Measurements from ENCODE around the gene CFAP100. TPM values are rescaled to one million over a fixed set of nuclear protein-coding genes. Genes with fewer than 3 reads are reported as not detected.

CFAP100 gene
- total RNA-seq, 1 experiment from 2014 or later, result not detected

DNA sequence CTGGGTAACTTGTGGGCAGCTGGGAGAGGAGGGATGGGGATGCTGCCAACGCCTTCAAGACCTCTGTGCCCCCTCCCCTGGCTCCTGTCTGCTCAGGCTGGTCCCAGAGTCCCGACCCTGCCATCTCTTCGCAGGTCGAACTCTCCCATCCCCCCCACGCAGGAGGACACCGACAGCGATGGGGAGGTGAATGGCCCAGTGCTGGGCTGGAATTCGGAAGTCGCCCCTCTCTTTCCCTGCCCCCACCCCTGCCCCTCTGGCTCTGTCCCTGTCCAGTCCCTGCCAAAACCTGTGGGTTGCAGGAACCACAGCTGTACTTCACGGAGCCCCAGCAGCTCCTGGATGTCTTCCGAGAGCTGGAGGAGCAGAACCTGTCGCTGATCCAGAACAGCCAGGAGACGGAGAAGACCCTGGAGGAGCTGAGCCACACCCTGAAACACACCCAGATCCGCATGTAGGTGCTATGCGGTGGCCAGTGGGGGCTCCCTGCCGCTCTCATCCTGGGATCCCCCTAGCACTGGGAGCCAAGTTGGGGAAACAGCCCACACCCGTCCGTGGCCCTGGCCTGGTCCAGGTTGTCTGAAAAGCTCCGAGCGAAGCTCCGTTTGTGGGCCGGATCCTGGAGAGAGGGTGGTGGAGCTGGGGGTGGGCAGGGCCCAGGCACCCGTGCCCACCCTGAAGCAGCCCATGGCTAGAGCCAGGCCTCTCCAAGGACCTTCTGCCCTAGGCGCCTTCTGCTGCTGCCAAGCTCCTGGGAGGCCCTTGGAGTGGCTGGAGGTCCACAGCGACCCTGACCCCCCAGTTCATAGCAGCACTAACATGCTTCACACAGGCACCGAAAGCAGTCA, 28.7 kb downstream of the CFAP100 start:
- H3K27me3 ChIP-seq (ENCODE audit: low read length), result no peaks in the 10 kb centered on the region

DNA sequence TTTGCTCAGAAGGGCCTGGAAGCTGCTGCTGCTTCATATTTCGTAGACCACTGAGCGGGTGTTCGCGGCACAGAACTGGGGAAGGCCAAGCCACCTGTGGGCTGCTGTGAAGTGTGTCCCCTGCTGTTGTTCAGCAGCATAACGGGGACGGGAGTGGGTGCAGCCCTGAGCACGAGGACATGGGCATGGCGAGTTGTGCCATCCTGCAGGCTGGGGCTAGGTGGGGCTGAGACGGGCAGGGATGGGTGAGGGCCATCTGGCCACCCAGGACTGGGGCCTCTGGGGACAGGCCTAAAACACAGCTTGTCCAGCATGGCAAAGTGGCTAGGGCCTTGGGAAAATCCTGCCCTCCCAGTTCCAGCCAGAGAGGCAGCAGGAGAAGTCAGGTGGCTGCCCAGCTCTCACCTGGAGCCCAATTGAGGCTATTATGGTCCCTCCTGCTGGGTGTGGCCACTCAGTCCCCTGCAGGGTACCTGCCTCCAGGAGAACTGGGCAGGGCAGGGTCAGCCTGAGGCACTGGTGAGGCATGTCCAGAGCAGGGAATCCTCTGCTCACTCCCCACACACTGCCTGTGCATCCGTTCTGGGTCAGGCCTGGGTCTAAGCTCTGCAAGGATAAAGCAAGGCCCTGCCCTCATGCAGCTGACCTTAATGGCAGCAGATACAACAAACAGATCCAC, 29.5 kb downstream of the CFAP100 start:
- CTCF ChIA-PET, result no interaction called here
- ATAC-seq (no peak), DNase-seq (no peak)
- Histone ChIP-seq H3K79me2 (ENCODE audit: low read length) (no peaks in the 10 kb centered on the region), H3K9me2 (replicated peaks; ENCODE audit: low read length) (no peaks in the 10 kb centered on the region), H4K20me1 (ENCODE audit: low read length) (no peaks in the 10 kb centered on the region), H3K4me1 (ENCODE audit: insufficient read depth, low read length) (no peaks in the 10 kb centered on the region), H3K9ac (ENCODE audit: low read length) (no peak overlapping the region), H3K4me2 (ENCODE audit: low read length) (no peak overlapping the region), H3F3A (ENCODE audit: low read length, unreplicated experiment) (no peaks in the 10 kb centered on the region), H3K27me3 (ENCODE audit: low read length) (no peaks in the 10 kb centered on the region), H3K36me3 (ENCODE audit: low read depth, low read length) (no peaks in the 10 kb centered on the region), H3K9me3 (ENCODE audit: low read length) (no peaks in the 10 kb centered on the region), H3K4me3 (ENCODE audit: low read length) (no peak overlapping the region), H2AFZ (ENCODE audit: low read length) (no peak overlapping the region), H3K27ac (ENCODE audit: low read length) (no peak overlapping the region)
- intact Hi-C loops (cut with micrococcal nuclease), result no loop called here
- TF ChIP-seq EZH2phosphoT487 (IDR thresholded peaks at IDR 0.05; ENCODE audit: borderline replicate concordance, low read length) (no peak), EZH2 (IDR thresholded peaks at IDR 0.05; ENCODE audit: low read length, unreplicated experiment) (no peak)
- TF ChIP-seq, protein P1, sequence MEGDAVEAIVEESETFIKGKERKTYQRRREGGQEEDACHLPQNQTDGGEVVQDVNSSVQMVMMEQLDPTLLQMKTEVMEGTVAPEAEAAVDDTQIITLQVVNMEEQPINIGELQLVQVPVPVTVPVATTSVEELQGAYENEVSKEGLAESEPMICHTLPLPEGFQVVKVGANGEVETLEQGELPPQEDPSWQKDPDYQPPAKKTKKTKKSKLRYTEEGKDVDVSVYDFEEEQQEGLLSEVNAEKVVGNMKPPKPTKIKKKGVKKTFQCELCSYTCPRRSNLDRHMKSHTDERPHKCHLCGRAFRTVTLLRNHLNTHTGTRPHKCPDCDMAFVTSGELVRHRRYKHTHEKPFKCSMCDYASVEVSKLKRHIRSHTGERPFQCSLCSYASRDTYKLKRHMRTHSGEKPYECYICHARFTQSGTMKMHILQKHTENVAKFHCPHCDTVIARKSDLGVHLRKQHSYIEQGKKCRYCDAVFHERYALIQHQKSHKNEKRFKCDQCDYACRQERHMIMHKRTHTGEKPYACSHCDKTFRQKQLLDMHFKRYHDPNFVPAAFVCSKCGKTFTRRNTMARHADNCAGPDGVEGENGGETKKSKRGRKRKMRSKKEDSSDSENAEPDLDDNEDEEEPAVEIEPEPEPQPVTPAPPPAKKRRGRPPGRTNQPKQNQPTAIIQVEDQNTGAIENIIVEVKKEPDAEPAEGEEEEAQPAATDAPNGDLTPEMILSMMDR (conservative IDR thresholded peaks at IDR 0.05; ENCODE audit: low read depth, low read length), result no peak
- POLR2A ChIA-PET (ENCODE audit: unreplicated experiment), result no interaction called here
- BruUV-seq (replicated peaks), result no TSS peak

More for the DNA sequence above, 28.7 kb downstream of the CFAP100 start:
- H3K27ac ChIP-seq (ENCODE audit: low read length), result no peak overlapping the region
- no peak for TF ChIP-seq EZH2 (IDR thresholded peaks at IDR 0.05; ENCODE audit: low read length, unreplicated experiment)
- DNase-seq, result no peak
- H3K4me2 ChIP-seq (ENCODE audit: low read length), result no peak overlapping the region
- H3F3A ChIP-seq (ENCODE audit: low read length, unreplicated experiment), result no peaks in the 10 kb centered on the region
- BruUV-seq (replicated peaks), result no TSS peak
- no peaks in the 10 kb centered on the region for H3K79me2 ChIP-seq (ENCODE audit: low read length)
- H3K9ac ChIP-seq (ENCODE audit: low read length), result no peak overlapping the region
- H3K9me2 ChIP-seq (replicated peaks; ENCODE audit: low read length), result no peaks in the 10 kb centered on the region
- CTCF ChIA-PET, result no interaction called here
- H4K20me1 ChIP-seq (ENCODE audit: low read length), result no peaks in the 10 kb centered on the region
- intact Hi-C loops (cut with micrococcal nuclease), result no loop called here
- H3K36me3 ChIP-seq (ENCODE audit: low read depth, low read length), result no peaks in the 10 kb centered on the region
- H3K9me3 ChIP-seq (ENCODE audit: low read length), result no peaks in the 10 kb centered on the region
- no peak overlapping the region for H2AFZ ChIP-seq (ENCODE audit: low read length)
- POLR2A ChIA-PET (ENCODE audit: unreplicated experiment), result no interaction called here
- H3K4me3 ChIP-seq (ENCODE audit: low read length), result no peak overlapping the region
- H3K4me1 ChIP-seq (ENCODE audit: insufficient read depth, low read length), result no peaks in the 10 kb centered on the region
- no peak for ATAC-seq

DNA sequence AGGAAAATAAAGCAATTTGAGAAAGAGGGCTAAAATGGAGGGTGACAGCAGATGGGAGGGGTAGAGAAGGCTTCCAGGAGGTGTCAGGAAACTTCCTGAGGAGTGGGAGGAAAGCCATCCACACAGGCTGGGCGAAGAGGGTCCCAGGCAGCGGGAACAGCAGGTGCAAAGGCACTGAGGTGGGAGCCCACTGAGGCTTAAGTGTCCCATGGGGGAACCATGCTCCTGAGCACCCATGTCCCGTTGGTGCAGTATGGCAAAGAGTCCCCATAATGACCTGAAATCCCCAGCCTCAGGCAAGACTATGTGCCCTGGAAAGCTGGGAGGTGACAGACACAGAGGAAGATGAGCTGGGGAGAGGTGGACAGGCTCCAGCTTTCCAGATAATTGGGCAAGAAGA, 30.0 kb downstream of the CFAP100 start:
- Histone ChIP-seq H4K20me1 (ENCODE audit: low read length) (no peaks in the 10 kb centered on the region), H3K4me3 (ENCODE audit: low read length) (no peak overlapping the region), H3F3A (ENCODE audit: low read length, unreplicated experiment) (no peaks in the 10 kb centered on the region), H3K27me3 (ENCODE audit: low read length) (no peaks in the 10 kb centered on the region), H3K9me2 (replicated peaks; ENCODE audit: low read length) (no peaks in the 10 kb centered on the region), H3K79me2 (ENCODE audit: low read length) (no peaks in the 10 kb centered on the region), H3K36me3 (ENCODE audit: low read depth, low read length) (no peaks in the 10 kb centered on the region), H3K4me1 (ENCODE audit: insufficient read depth, low read length) (no peaks in the 10 kb centered on the region), H3K4me2 (ENCODE audit: low read length) (no peak overlapping the region), H2AFZ (ENCODE audit: low read length) (no peak overlapping the region), H3K9me3 (ENCODE audit: low read length) (no peaks in the 10 kb centered on the region), H3K9ac (ENCODE audit: low read length) (no peak overlapping the region), H3K27ac (ENCODE audit: low read length) (no peak overlapping the region)
- intact Hi-C loops (cut with micrococcal nuclease), result no loop called here
- CTCF ChIA-PET, result no interaction called here
- ATAC-seq (no peak), DNase-seq (no peak)
- TF ChIP-seq EZH2phosphoT487 (IDR thresholded peaks at IDR 0.05; ENCODE audit: borderline replicate concordance, low read length) (no peak), EZH2 (IDR thresholded peaks at IDR 0.05; ENCODE audit: low read length, unreplicated experiment) (no peak)
- TF ChIP-seq, protein P1 (conservative IDR thresholded peaks at IDR 0.05; ENCODE audit: low read depth, low read length), result no peak
- POLR2A ChIA-PET (ENCODE audit: unreplicated experiment), result no interaction called here
- BruUV-seq (replicated peaks), result no TSS peak

Data from PC-3 (cell line).